ENCODE measurements around the gene USH2A. TPM values are rescaled to one million over a fixed set of nuclear protein-coding genes. Genes with fewer than 3 reads are reported as not detected.

Gene USH2A
- total RNA-seq, 3 donors from 2014 or later = not detected

GRCh38 chr1:215681041-215681440 lies 742.2 kb downstream of the USH2A start:
- no peaks in the 10 kb centered on the region for H3K27me3 Mint-ChIP-seq (ENCODE audit: low read depth)
- H3K4me1 Mint-ChIP-seq (ENCODE audit: low read depth) = no peaks in the 10 kb centered on the region
- DNase-seq (no peak), ATAC-seq (no peak)
- H3K36me3 Mint-ChIP-seq (ENCODE audit: insufficient read depth) = no peaks in the 10 kb centered on the region
- H3K4me3 Mint-ChIP-seq = no peak overlapping the region
- H3K9me3 Mint-ChIP-seq = peaks cover 4% of the 10 kb centered on the region

DNA sequence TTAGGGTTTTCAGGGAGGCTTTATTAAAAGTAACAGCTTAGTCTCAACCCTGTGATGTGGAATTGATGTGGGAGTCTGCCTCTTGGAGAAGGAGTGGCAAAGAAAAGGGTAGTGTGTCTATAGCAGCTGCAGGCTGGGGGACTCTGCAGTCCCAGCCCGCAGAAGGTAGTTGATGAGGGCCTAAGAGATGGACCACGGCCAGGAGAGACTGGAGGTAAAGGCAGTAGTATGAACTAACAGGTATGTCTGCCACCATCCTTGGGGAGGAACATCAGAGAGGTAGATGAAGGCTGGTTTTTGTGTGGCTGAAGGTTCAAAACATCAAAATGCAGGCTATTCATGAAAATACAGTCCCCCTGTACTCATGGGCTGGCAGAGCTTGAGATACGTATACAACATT lies 744.0 kb downstream of the USH2A start:
- H3K27me3 Mint-ChIP-seq (ENCODE audit: low read depth) = no peaks in the 10 kb centered on the region
- ATAC-seq = no peak
- H3K4me1 Mint-ChIP-seq (ENCODE audit: low read depth) = no peaks in the 10 kb centered on the region
- H3K4me3 Mint-ChIP-seq = no peak overlapping the region
- peaks cover 4% of the 10 kb centered on the region for H3K9me3 Mint-ChIP-seq
- DNase-seq = no peak
- no peaks in the 10 kb centered on the region for H3K36me3 Mint-ChIP-seq (ENCODE audit: insufficient read depth)

DNA sequence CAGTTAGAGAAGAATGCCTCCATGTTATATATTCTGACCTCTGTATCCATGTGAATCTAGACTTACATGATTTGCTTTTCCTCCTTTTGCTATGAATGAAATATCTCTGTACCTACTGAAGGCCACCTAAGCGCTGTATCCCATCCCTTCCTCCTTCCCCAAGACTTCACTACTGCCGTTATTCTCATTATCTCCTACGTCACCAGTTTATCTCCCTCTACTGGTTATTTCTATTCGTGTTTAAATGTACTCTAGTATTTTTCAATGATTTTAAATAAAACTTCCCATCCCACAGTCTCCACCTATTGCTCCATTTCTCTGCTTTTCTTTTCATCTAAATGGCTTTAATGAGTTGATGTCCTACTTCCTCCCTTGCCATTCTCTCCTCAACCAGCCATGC lies 746.1 kb downstream of the USH2A start:
- Mint-ChIP-seq H3K4me3 (no peak overlapping the region), H3K36me3 (ENCODE audit: insufficient read depth) (no peaks in the 10 kb centered on the region), H3K27me3 (ENCODE audit: low read depth) (no peaks in the 10 kb centered on the region), H3K4me1 (ENCODE audit: low read depth) (no peaks in the 10 kb centered on the region), H3K9me3 (no peaks in the 10 kb centered on the region)
- ATAC-seq (no peak), DNase-seq (no peak)

- no peaks in the 10 kb centered on the region for H3K9me3 Mint-ChIP-seq
- H3K4me3 Mint-ChIP-seq = no peak overlapping the region
- no peaks in the 10 kb centered on the region for H3K27me3 Mint-ChIP-seq (ENCODE audit: low read depth)
- no peaks in the 10 kb centered on the region for H3K4me1 Mint-ChIP-seq (ENCODE audit: low read depth)
- ATAC-seq = no peak
- H3K36me3 Mint-ChIP-seq (ENCODE audit: insufficient read depth) = no peaks in the 10 kb centered on the region
- DNase-seq = no peak
Measured at GRCh38 chr1:215673943-215674342, 749.3 kb downstream of the USH2A start.

GRCh38 chr1:215672482-215672881 lies 750.8 kb downstream of the USH2A start:
- DNase-seq (no peak), ATAC-seq (no peak)
- Mint-ChIP-seq H3K9me3 (no peaks in the 10 kb centered on the region), H3K27me3 (ENCODE audit: low read depth) (no peaks in the 10 kb centered on the region), H3K4me1 (ENCODE audit: low read depth) (no peaks in the 10 kb centered on the region), H3K36me3 (ENCODE audit: insufficient read depth) (no peaks in the 10 kb centered on the region), H3K4me3 (no peak overlapping the region)

DNA sequence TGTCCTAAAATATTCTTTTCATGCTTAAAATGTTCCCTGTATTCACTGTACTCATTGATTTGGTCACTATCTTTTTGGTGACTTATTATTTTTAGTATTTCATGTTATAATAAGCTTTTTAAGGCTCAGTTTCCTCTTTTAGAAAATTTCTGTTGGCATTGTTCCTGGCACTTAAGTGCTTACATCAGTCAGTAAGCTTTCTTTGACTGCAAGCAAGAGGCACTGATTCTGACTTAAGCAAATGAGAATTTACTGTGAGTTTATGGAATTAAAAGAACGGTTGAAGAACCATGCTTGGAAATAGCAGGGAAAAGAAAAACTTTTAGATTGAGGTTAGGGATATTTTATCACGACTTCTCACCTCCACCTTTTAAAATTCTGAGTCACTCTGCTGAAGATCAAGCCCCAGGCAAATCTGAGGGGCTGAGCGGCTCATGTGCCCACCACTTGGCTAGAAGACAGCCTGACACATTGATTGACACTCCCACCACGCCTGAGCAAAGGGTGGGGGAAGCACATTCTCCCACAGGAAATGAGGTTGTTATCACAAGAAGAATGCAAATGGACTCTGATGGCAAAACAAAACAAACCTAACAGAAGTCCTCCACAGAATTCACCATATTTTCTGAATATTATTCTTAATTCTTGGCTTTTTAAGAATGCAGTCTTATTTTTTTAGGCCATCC lies 753.3 kb downstream of the USH2A start:
- DNase-seq (no peak), ATAC-seq (no peak)
- H3K4me1 Mint-ChIP-seq (ENCODE audit: low read depth) = no peaks in the 10 kb centered on the region
- no peaks in the 10 kb centered on the region for H3K9me3 Mint-ChIP-seq
- H3K4me3 Mint-ChIP-seq = no peak overlapping the region
- no peaks in the 10 kb centered on the region for H3K36me3 Mint-ChIP-seq (ENCODE audit: insufficient read depth)
- H3K27me3 Mint-ChIP-seq (ENCODE audit: low read depth) = no peaks in the 10 kb centered on the region

- H3K36me3 Mint-ChIP-seq (ENCODE audit: insufficient read depth) = no peaks in the 10 kb centered on the region
- no peaks in the 10 kb centered on the region for H3K4me1 Mint-ChIP-seq (ENCODE audit: low read depth)
- no peak overlapping the region for H3K4me3 Mint-ChIP-seq
- no peaks in the 10 kb centered on the region for H3K27me3 Mint-ChIP-seq (ENCODE audit: low read depth)
- DNase-seq (no peak), ATAC-seq (no peak)
- no peaks in the 10 kb centered on the region for H3K9me3 Mint-ChIP-seq
Measured at GRCh38 chr1:215667761-215668160, 755.5 kb downstream of the USH2A start.

- H3K4me3 Mint-ChIP-seq = no peak overlapping the region
- H3K9me3 Mint-ChIP-seq = no peaks in the 10 kb centered on the region
- ATAC-seq = no peak
- H3K36me3 Mint-ChIP-seq (ENCODE audit: insufficient read depth) = no peaks in the 10 kb centered on the region
- DNase-seq = no peak
- H3K27me3 Mint-ChIP-seq (ENCODE audit: low read depth) = no peaks in the 10 kb centered on the region
- no peaks in the 10 kb centered on the region for H3K4me1 Mint-ChIP-seq (ENCODE audit: low read depth)
Measured at GRCh38 chr1:215665215-215665614, 758.0 kb downstream of the USH2A start.

GRCh38 chr1:215661033-215661432 lies 762.2 kb downstream of the USH2A start:
- Mint-ChIP-seq H3K27me3 (ENCODE audit: low read depth) (peaks cover 3% of the 10 kb centered on the region), H3K4me1 (ENCODE audit: low read depth) (no peaks in the 10 kb centered on the region), H3K9me3 (no peaks in the 10 kb centered on the region), H3K36me3 (ENCODE audit: insufficient read depth) (no peaks in the 10 kb centered on the region), H3K4me3 (no peak overlapping the region)
- ATAC-seq (no peak), DNase-seq (no peak)

GRCh38 chr1:215660259-215660658 lies 763.0 kb downstream of the USH2A start:
- Mint-ChIP-seq H3K36me3 (ENCODE audit: insufficient read depth) (no peaks in the 10 kb centered on the region), H3K4me1 (ENCODE audit: low read depth) (no peaks in the 10 kb centered on the region), H3K9me3 (no peaks in the 10 kb centered on the region), H3K4me3 (no peak overlapping the region), H3K27me3 (ENCODE audit: low read depth) (peaks cover 3% of the 10 kb centered on the region)
- DNase-seq (no peak), ATAC-seq (no peak)

GRCh38 chr1:215657047-215657446 lies 766.2 kb downstream of the USH2A start:
- Mint-ChIP-seq H3K9me3 (no peaks in the 10 kb centered on the region), H3K27me3 (ENCODE audit: low read depth) (peaks cover 3% of the 10 kb centered on the region), H3K4me3 (no peak overlapping the region), H3K36me3 (ENCODE audit: insufficient read depth) (no peaks in the 10 kb centered on the region), H3K4me1 (ENCODE audit: low read depth) (no peaks in the 10 kb centered on the region)
- DNase-seq (no peak), ATAC-seq (no peak)

- Mint-ChIP-seq H3K4me1 (ENCODE audit: low read depth) (no peaks in the 10 kb centered on the region), H3K4me3 (no peak overlapping the region), H3K36me3 (ENCODE audit: insufficient read depth) (no peaks in the 10 kb centered on the region), H3K9me3 (no peaks in the 10 kb centered on the region), H3K27me3 (ENCODE audit: low read depth) (no peaks in the 10 kb centered on the region)
- DNase-seq = no peak
- ATAC-seq = no peak
Measured at GRCh38 chr1:215652371-215652770, 770.9 kb downstream of the USH2A start.

DNA sequence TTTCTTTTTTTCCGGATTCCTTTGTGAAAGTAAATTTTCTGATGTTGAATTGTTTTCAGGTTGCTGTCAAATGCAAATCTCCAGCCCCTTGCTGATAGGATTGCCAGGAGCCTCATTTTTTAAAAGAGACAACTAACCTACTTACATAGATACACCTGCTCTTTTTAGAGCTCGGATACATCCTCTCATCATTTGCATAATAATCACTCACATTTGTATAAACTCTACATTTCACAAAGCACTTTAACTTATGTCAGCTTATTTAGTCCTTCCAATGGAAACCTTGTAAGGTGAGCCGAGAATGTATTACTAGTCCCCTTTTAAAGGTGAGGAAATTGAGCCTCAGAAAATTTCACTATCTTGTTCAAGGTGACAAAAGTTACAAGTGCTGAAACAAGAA lies 771.4 kb downstream of the USH2A start:
- ATAC-seq (no peak), DNase-seq (no peak)
- Mint-ChIP-seq H3K36me3 (ENCODE audit: insufficient read depth) (no peaks in the 10 kb centered on the region), H3K9me3 (no peaks in the 10 kb centered on the region), H3K27me3 (ENCODE audit: low read depth) (no peaks in the 10 kb centered on the region), H3K4me1 (ENCODE audit: low read depth) (no peaks in the 10 kb centered on the region), H3K4me3 (no peak overlapping the region)

DNA sequence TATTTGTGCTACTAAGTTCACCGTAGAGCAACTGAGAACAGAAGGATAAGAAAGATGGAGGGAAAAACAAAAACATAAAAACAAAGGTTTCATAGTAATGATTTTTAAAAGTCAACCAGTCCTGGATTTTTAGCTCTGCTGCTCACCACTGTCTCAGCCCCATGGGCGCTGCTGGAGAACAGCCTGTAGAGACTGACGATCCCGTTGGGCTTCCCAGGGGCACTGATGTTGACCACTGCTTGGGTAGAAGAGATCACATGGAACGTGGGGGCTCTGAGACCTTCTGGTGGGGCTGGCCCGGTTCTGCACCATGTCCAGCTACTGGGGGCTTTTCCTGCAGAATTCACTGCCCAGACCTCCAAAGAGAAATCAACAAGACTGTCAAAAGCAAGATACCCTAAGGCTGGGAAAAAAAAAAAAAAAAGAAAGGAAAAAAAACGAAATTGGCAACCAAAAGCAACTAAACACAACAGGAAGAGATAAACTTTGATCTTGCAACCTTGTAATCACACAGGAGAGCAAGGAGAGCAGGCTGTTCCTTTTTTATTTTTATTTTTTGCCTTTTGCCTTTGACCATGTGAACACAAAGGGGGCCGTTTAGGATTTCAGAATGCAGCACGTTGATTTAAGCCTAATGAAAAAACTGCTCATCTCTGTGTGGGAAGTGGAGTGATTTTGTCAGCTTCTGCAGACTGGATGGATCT lies 772.6 kb downstream of the USH2A start:
- H3K27me3 Mint-ChIP-seq (ENCODE audit: low read depth) = no peaks in the 10 kb centered on the region
- ATAC-seq (no peak), DNase-seq (no peak)
- no peaks in the 10 kb centered on the region for H3K36me3 Mint-ChIP-seq (ENCODE audit: insufficient read depth)
- H3K9me3 Mint-ChIP-seq = no peaks in the 10 kb centered on the region
- no peak overlapping the region for H3K4me3 Mint-ChIP-seq
- no peaks in the 10 kb centered on the region for H3K4me1 Mint-ChIP-seq (ENCODE audit: low read depth)

DNA sequence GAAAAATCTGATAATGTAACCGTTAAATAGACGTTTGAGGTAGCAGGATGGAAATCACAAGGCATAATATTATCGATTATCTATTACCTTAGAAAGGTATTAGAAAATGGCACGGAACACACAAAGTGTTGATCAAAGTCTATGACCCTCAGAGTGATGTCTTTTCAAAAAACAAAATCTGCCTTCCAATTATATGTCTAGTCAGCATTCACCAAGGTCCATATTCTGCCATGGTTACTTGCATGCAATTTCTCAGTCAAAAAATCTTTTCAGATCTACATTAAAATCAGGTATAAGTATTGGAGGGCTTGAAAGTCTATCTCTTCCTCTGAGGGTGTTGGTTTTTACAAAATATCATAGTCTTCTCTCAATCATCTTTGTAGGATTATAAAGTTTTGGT lies 774.3 kb downstream of the USH2A start:
- Mint-ChIP-seq H3K27me3 (ENCODE audit: low read depth) (no peaks in the 10 kb centered on the region), H3K9me3 (no peaks in the 10 kb centered on the region), H3K36me3 (ENCODE audit: insufficient read depth) (no peaks in the 10 kb centered on the region), H3K4me1 (ENCODE audit: low read depth) (no peaks in the 10 kb centered on the region), H3K4me3 (no peak overlapping the region)
- no peak for ATAC-seq
- DNase-seq = no peak
